ENCODE measurements around the gene TPGS2. TPM values are rescaled to one million over a fixed set of nuclear protein-coding genes. Genes with fewer than 3 reads are reported as not detected.

The TPGS2 gene
- total RNA-seq, 1 donor from 2014 or later = 57.6 TPM

DNA sequence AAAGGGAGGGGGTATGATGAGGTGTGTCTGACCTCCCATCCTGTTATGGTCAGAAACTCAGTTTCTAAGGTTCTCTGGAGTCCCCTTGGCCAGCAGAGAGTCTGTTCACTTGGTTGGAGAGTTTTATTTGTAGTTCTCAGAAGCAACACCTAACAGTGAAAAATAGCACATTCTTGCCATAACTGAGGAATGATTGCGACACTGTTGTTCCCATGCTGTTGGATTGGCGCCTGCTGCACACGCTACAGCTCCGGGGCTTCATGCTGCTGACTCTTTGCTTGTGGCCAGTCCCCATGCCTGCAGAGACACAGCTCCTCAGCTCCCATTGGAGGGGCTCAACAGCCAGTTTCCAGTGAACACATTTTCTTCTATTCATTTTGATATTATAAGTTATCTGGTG is 42.1 kb downstream of the TPGS2 start:
- H3K27me3 ChIP-seq = no peaks in the 10 kb centered on the region
- no peaks in the 10 kb centered on the region for H3K4me1 ChIP-seq
- H3K9me3 ChIP-seq = no peaks in the 10 kb centered on the region
- intact Hi-C loops (cut with DNase I) = no loop called here
- H3K36me3 ChIP-seq = peaks cover 14% of the 10 kb centered on the region
- H3K4me3 ChIP-seq = no peak overlapping the region
- no peak for TF ChIP-seq CTCF (IDR thresholded peaks at IDR 0.05)
- DNase-seq = peak; percentile 71
- peak; percentile 91 for ATAC-seq
- peak overlapping the region; percentile 43 for H3K27ac ChIP-seq

GRCh38 chr18:36783792-36784191 is 45.0 kb downstream of the TPGS2 start:
- no peaks in the 10 kb centered on the region for H3K9me3 ChIP-seq
- no peak for TF ChIP-seq CTCF (IDR thresholded peaks at IDR 0.05)
- ATAC-seq (no peak), DNase-seq (no peak)
- H3K36me3 ChIP-seq = no peaks in the 10 kb centered on the region
- no peak overlapping the region for H3K4me3 ChIP-seq
- H3K27ac ChIP-seq = no peak overlapping the region
- H3K27me3 ChIP-seq = no peaks in the 10 kb centered on the region
- H3K4me1 ChIP-seq = no peaks in the 10 kb centered on the region
- intact Hi-C loops (cut with DNase I) = no loop called here

- Histone ChIP-seq H3K27me3 (no peaks in the 10 kb centered on the region), H3K9me3 (no peaks in the 10 kb centered on the region), H3K36me3 (no peaks in the 10 kb centered on the region), H3K27ac (no peak overlapping the region), H3K4me3 (no peak overlapping the region), H3K4me1 (no peaks in the 10 kb centered on the region)
- no peak for DNase-seq
- intact Hi-C loops (cut with DNase I) = no loop called here
- no peak for ATAC-seq
- TF ChIP-seq CTCF (IDR thresholded peaks at IDR 0.05) = no peak
These were observed 46.1 kb downstream of the TPGS2 start for GRCh38 chr18:36782710-36783109.

GRCh38 chr18:36780748-36781147 is 48.1 kb downstream of the TPGS2 start:
- Histone ChIP-seq H3K36me3 (no peaks in the 10 kb centered on the region), H3K27me3 (no peaks in the 10 kb centered on the region), H3K4me1 (no peaks in the 10 kb centered on the region), H3K27ac (no peak overlapping the region), H3K4me3 (no peak overlapping the region), H3K9me3 (no peaks in the 10 kb centered on the region)
- intact Hi-C loops (cut with DNase I) = no loop called here
- TF ChIP-seq CTCF (IDR thresholded peaks at IDR 0.05) = no peak
- no peak for DNase-seq
- ATAC-seq = no peak

DNA sequence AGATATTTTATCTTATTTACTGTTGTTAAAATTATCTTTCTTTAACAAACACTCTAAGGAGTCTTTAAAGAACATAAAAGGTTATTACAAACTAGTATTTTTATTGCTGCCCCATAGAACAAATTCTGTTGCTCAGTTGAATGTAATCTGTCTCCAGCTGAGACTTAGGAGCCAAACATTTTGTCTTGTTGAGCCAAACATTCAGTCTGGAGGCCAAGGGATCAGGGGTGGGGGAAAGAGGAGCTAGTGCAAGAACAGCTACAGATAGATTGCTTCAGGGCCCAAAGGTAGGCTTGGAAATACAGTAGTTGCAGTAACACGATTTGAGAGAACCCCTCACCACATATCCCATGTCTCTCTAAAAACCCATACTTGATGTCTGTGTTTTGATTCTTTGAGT is 51.2 kb downstream of the TPGS2 start:
- Histone ChIP-seq H3K27ac (no peak overlapping the region), H3K27me3 (no peaks in the 10 kb centered on the region), H3K9me3 (no peaks in the 10 kb centered on the region), H3K36me3 (no peaks in the 10 kb centered on the region), H3K4me3 (no peak overlapping the region), H3K4me1 (no peaks in the 10 kb centered on the region)
- ATAC-seq (no peak), DNase-seq (no peak)
- no peak for TF ChIP-seq CTCF (IDR thresholded peaks at IDR 0.05)
- intact Hi-C loops (cut with DNase I) = no loop called here

DNA sequence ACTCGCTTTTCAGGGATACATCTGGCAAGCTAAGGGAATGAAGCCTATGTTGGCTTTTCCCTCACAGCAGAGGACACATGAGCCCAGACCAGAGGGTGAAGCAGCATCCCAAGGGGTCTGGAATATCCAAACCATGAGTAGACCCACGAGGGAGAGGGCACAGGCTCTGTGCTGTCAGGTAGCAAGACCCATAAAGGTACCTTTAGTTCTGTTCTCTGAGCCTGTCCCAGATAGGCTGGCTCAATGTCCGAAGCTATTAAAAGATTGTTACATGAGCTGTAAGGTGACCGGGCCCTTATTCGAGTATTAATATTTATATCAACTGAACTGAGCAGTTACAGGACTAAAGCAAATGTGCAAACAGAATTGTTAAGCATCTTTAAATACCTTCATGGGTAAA is 52.2 kb downstream of the TPGS2 start:
- Histone ChIP-seq H3K4me3 (no peak overlapping the region), H3K36me3 (no peaks in the 10 kb centered on the region), H3K9me3 (no peaks in the 10 kb centered on the region), H3K27me3 (no peaks in the 10 kb centered on the region), H3K27ac (no peak overlapping the region), H3K4me1 (no peaks in the 10 kb centered on the region)
- TF ChIP-seq CTCF (IDR thresholded peaks at IDR 0.05) = no peak
- DNase-seq = no peak
- intact Hi-C loops (cut with DNase I) = no loop called here
- ATAC-seq = no peak

Data from upper lobe of right lung (tissue), 1 donor.